ENCODE data around the gene MOK. TPM values are rescaled to one million over a fixed set of nuclear protein-coding genes. Genes with fewer than 3 reads are reported as not detected.

MOK gene
- total RNA-seq, 1 donor from 2014 or later, result 6.5 TPM

- H3K4me3 Mint-ChIP-seq (ENCODE audit: unreplicated experiment), result no peak overlapping the region
- TF ChIP-seq CTCF (IDR thresholded peaks at IDR 0.05; ENCODE audit: partially characterized antibody, unreplicated experiment), result no peak
- no peaks in the 10 kb centered on the region for H3K27me3 Mint-ChIP-seq (ENCODE audit: unreplicated experiment)
- no peaks in the 10 kb centered on the region for H3K4me1 Mint-ChIP-seq (ENCODE audit: low read depth, unreplicated experiment)
- H3K36me3 Mint-ChIP-seq (ENCODE audit: unreplicated experiment), result no peaks in the 10 kb centered on the region
- no peaks in the 10 kb centered on the region for H3K9me3 Mint-ChIP-seq (ENCODE audit: unreplicated experiment)
- no peak for DNase-seq
- H3K27ac Mint-ChIP-seq (ENCODE audit: unreplicated experiment), result no peak overlapping the region
Measured at GRCh38 chr14:102297436-102298170, 7.4 kb downstream of the MOK start.

- Mint-ChIP-seq H3K9me3 (ENCODE audit: unreplicated experiment) (no peaks in the 10 kb centered on the region), H3K27me3 (ENCODE audit: unreplicated experiment) (no peaks in the 10 kb centered on the region), H3K27ac (ENCODE audit: unreplicated experiment) (no peak overlapping the region), H3K36me3 (ENCODE audit: unreplicated experiment) (no peaks in the 10 kb centered on the region), H3K4me3 (ENCODE audit: unreplicated experiment) (no peak overlapping the region), H3K4me1 (ENCODE audit: low read depth, unreplicated experiment) (no peaks in the 10 kb centered on the region)
- no peak for TF ChIP-seq CTCF (IDR thresholded peaks at IDR 0.05; ENCODE audit: partially characterized antibody, unreplicated experiment)
- DNase-seq, result no peak
Measured at GRCh38 chr14:102295270-102295669, 9.7 kb downstream of the MOK start.

- Mint-ChIP-seq H3K4me1 (ENCODE audit: low read depth, unreplicated experiment) (no peaks in the 10 kb centered on the region), H3K36me3 (ENCODE audit: unreplicated experiment) (no peaks in the 10 kb centered on the region), H3K4me3 (ENCODE audit: unreplicated experiment) (no peak overlapping the region), H3K27me3 (ENCODE audit: unreplicated experiment) (no peaks in the 10 kb centered on the region), H3K27ac (ENCODE audit: unreplicated experiment) (no peak overlapping the region), H3K9me3 (ENCODE audit: unreplicated experiment) (no peaks in the 10 kb centered on the region)
- DNase-seq, result no peak
- TF ChIP-seq CTCF (IDR thresholded peaks at IDR 0.05; ENCODE audit: partially characterized antibody, unreplicated experiment), result no peak
Measured at GRCh38 chr14:102293781-102294180, 11.2 kb downstream of the MOK start.

- no peak for TF ChIP-seq CTCF (IDR thresholded peaks at IDR 0.05; ENCODE audit: partially characterized antibody, unreplicated experiment)
- no peaks in the 10 kb centered on the region for H3K9me3 Mint-ChIP-seq (ENCODE audit: unreplicated experiment)
- no peak overlapping the region for H3K27ac Mint-ChIP-seq (ENCODE audit: unreplicated experiment)
- no peaks in the 10 kb centered on the region for H3K36me3 Mint-ChIP-seq (ENCODE audit: unreplicated experiment)
- H3K4me3 Mint-ChIP-seq (ENCODE audit: unreplicated experiment), result no peak overlapping the region
- DNase-seq, result no peak
- no peaks in the 10 kb centered on the region for H3K27me3 Mint-ChIP-seq (ENCODE audit: unreplicated experiment)
- no peaks in the 10 kb centered on the region for H3K4me1 Mint-ChIP-seq (ENCODE audit: low read depth, unreplicated experiment)
Measured at GRCh38 chr14:102292441-102292840, 12.5 kb downstream of the MOK start.

- no peak overlapping the region for H3K4me3 Mint-ChIP-seq (ENCODE audit: unreplicated experiment)
- H3K4me1 Mint-ChIP-seq (ENCODE audit: low read depth, unreplicated experiment), result no peaks in the 10 kb centered on the region
- no peak for TF ChIP-seq CTCF (IDR thresholded peaks at IDR 0.05; ENCODE audit: partially characterized antibody, unreplicated experiment)
- H3K27ac Mint-ChIP-seq (ENCODE audit: unreplicated experiment), result no peak overlapping the region
- H3K36me3 Mint-ChIP-seq (ENCODE audit: unreplicated experiment), result no peaks in the 10 kb centered on the region
- DNase-seq, result no peak
- H3K27me3 Mint-ChIP-seq (ENCODE audit: unreplicated experiment), result no peaks in the 10 kb centered on the region
- no peaks in the 10 kb centered on the region for H3K9me3 Mint-ChIP-seq (ENCODE audit: unreplicated experiment)
Measured at GRCh38 chr14:102288139-102288538, 16.8 kb downstream of the MOK start.

Data from glutamatergic neuron (in vitro differentiated cells).